Epithelial cell of proximal tubule (primary cell): Measurements from ENCODE around the gene FRS2. TPM values are rescaled to one million over a fixed set of nuclear protein-coding genes. Genes with fewer than 3 reads are reported as not detected.

Experiments used
- DNase-seq: peaks from one replicate; pipeline ENCODE4 v3.0.0-alpha.2; 2011; ENCODE audit warnings: low read depth
- H3K4me3 ChIP-seq: 2 replicates; pipeline ENCODE4 v1.5.1; 2011; ENCODE audit warnings: low read depth, mild to moderate bottlenecking, low read length
- total RNA-seq: library from RNA; depleted of rRNA; stranded (reverse); fragments of >200 nt; gene quantifications from 2 replicates; pipeline ENCODE4 v1.2.3, GENCODE V29; 2015
- TF ChIP-seq, protein P1 (sequence below): conservative IDR thresholded peaks from 2 replicates; pipeline ENCODE4 v1.5.1; 2012; ENCODE audit warnings: low read depth, mild to moderate bottlenecking, low read length

The FRS2 gene
- total RNA-seq, 1 donor from 2014 or later: 28.9 TPM

- TF ChIP-seq, protein P1, sequence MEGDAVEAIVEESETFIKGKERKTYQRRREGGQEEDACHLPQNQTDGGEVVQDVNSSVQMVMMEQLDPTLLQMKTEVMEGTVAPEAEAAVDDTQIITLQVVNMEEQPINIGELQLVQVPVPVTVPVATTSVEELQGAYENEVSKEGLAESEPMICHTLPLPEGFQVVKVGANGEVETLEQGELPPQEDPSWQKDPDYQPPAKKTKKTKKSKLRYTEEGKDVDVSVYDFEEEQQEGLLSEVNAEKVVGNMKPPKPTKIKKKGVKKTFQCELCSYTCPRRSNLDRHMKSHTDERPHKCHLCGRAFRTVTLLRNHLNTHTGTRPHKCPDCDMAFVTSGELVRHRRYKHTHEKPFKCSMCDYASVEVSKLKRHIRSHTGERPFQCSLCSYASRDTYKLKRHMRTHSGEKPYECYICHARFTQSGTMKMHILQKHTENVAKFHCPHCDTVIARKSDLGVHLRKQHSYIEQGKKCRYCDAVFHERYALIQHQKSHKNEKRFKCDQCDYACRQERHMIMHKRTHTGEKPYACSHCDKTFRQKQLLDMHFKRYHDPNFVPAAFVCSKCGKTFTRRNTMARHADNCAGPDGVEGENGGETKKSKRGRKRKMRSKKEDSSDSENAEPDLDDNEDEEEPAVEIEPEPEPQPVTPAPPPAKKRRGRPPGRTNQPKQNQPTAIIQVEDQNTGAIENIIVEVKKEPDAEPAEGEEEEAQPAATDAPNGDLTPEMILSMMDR: no peak
- no peak for DNase-seq
- H3K4me3 ChIP-seq: no peak overlapping the region
Measured at GRCh38 chr12:69431591-69432222, 38.5 kb upstream of the FRS2 start.

- H3K4me3 ChIP-seq: no peak overlapping the region
- no peak for DNase-seq
- TF ChIP-seq, protein P1: no peak
Measured at GRCh38 chr12:69433653-69434052, 36.5 kb upstream of the FRS2 start.

DNA sequence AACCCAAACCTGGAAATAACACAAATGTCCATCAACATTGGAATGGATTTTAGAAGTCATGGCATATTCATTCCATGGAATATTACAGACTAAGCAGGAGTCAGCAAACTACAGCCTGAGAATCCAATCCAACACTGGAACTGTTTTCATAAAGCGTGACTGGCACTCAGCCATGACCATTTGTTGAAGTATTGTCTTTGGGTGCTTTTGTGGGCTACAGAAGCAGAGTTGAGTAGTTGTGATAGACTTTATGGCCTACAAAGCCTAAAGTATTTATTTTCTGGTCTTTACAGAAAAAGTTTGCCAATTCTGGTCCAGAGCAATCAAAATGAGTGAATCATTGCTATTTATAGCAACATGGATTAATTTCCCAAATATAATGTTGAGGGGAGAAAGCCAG is 34.5 kb upstream of the FRS2 start:
- H3K4me3 ChIP-seq: no peak overlapping the region
- no peak for DNase-seq
- TF ChIP-seq, protein P1: no peak

DNA sequence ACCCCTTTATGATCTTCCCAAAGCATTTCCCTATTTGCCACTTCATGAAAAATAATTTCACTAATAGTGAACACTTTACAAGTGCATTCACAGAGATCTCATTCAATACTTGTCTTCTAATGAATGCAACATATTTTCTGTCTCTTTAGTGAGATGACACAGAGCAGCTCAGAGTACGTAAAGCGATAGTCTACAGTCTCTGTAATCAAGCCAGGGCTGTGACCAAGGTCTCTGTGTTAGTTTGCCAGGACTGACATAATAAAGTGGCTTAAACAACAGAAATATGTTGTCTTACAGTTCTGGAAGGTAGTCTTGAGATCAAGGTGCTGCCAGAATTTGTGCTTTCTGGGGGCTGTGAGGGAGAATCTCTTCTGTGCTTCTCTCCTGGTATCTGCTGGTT is 33.1 kb upstream of the FRS2 start:
- TF ChIP-seq, protein P1: no peak
- no peak for DNase-seq

GRCh38 chr12:69438539-69438938 is 31.6 kb upstream of the FRS2 start:
- DNase-seq: no peak
- no peak overlapping the region for H3K4me3 ChIP-seq
- TF ChIP-seq, protein P1: no peak

More for the DNA sequence above, 33.1 kb upstream of the FRS2 start:
- H3K4me3 ChIP-seq: no peak overlapping the region

- no peak overlapping the region for H3K4me3 ChIP-seq
- TF ChIP-seq, protein P1: no peak
- DNase-seq: peak; percentile 59
Measured at GRCh38 chr12:69440016-69440415, 30.2 kb upstream of the FRS2 start.

DNA sequence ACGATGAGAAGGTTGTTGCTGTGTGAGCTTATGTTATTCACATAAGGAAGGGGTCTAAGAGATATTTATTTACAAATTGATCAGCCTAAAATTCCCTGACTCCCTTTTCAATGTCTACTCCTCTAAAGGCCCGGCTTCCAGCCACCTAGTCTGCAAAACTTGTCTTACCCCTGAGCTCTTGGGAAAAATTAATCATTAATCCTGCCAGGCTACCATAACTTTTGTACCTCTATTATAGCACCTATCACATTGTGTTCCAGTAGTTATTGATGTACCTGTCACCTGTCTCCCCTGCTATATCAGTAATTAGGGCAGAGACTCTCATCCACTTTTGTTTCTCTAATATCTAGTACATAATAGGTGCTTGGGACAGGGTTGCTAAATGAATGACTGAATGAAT is 29.3 kb upstream of the FRS2 start:
- DNase-seq: no peak
- H3K4me3 ChIP-seq: no peak overlapping the region
- TF ChIP-seq, protein P1: no peak
